ENCODE results near the gene CLEC4F. TPM values are rescaled to one million over a fixed set of nuclear protein-coding genes. Genes with fewer than 3 reads are reported as not detected.

Gene CLEC4F
- total and polyA plus RNA-seq, 10 of the 15 experiments (the other 5 are each of a cell fraction or from before 2014, with no cell fraction given), result 0.03 TPM; not detected in 9

- FAIRE-seq (no peak), ATAC-seq (no peak), DNase-seq (ENCODE audit: low read depth, low spot score) (no peak)
- H2AFZ ChIP-seq (ENCODE audit: control insufficient read depth, low read depth, low read length), result no peak overlapping the region
- H3K36me3 ChIP-seq (ENCODE audit: control insufficient read depth in 2 of 2, insufficient read depth in 2 of 2, low read length in 1 of 2), result no peaks in the 10 kb centered on the region
- TF ChIP-seq GATAD2B (conservative IDR thresholded peaks at IDR 0.05; ENCODE audit: low read depth), result no peak
- TF ChIP-seq YBX1 (IDR thresholded peaks at IDR 0.05), result no peak
- TF ChIP-seq HDAC6 (IDR thresholded peaks at IDR 0.05; ENCODE audit: unreplicated experiment), result no peak
- peak; percentile 70 for TF ChIP-seq SPI1 (IDR thresholded peaks at IDR 0.05; ENCODE audit: borderline replicate concordance, insufficient read depth, low read depth, low read length)
- peak; percentile 35 to 41; a peak in 2 of 4 replicates for TF ChIP-seq IKZF2 (IDR thresholded peaks at IDR 0.05)
- TF ChIP-seq NBN (IDR thresholded peaks at IDR 0.05), result no peak
- TF ChIP-seq YY1 (IDR thresholded peaks at IDR 0.05; ENCODE audit: low read depth, low read length), result no peak
- no peak for TF ChIP-seq ZZZ3 (IDR thresholded peaks at IDR 0.05; ENCODE audit: control insufficient read depth, insufficient read length, low read depth)
- TF ChIP-seq SMAD1 (IDR thresholded peaks at IDR 0.05; ENCODE audit: low read depth, partially characterized antibody), result no peak
- 0 out of 4 replicates have a peak, but pooled peaks of 1 of the 2 experiments have one; percentile 10 for TF ChIP-seq EP300 (IDR thresholded peaks at IDR 0.05; ENCODE audit: borderline replicate concordance in 1 of 2, control insufficient read depth in 1 of 2, low read depth in 2 of 2, low read length in 2 of 2)
- TF ChIP-seq RAD51 (IDR thresholded peaks at IDR 0.05), result no peak
- no peak for TF ChIP-seq POLR2AphosphoS5 (IDR thresholded peaks at IDR 0.05; ENCODE audit: low read length)
- in situ Hi-C loops (cut with MboI), result no loop called here
- ChIA-PET CTCF (interaction anchor here (0.9 to 1.4 kb wide), 6 partner anchors 9 to 96 kb away, joined by 3 to 13 read pairs (median 3); no protein-coding TSS in a partner anchor), SMC1A (ENCODE audit: uncharacterized antibody, unreplicated experiment) (interaction anchor here (0.6 to 0.7 kb wide), 2 partner anchors 18 to 267 kb away, joined by 3 read pairs; no protein-coding TSS in a partner anchor), RAD21 (ENCODE audit: unreplicated experiment) (no interaction called here), POLR2A (no interaction called here)
- H4K20me1 ChIP-seq (ENCODE audit: control insufficient read depth, insufficient read depth), result no peaks in the 10 kb centered on the region
- no peak overlapping the region for H3K4me3 ChIP-seq
- no peaks in the 10 kb centered on the region for H3K9me3 ChIP-seq (replicated peaks; ENCODE audit: control insufficient read depth, insufficient read depth, low read length)
- 0 out of 2 replicates have a peak overlapping the region, but pooled peaks have one; percentile 43 for H3K27ac ChIP-seq (ENCODE audit: control insufficient read depth, insufficient read depth)
- intact Hi-C loops (cut with micrococcal nuclease; ENCODE audit: unreplicated experiment), result no loop called here
- no peaks in the 10 kb centered on the region; a peak in 1 of 4 replicates for H3K27me3 ChIP-seq (replicated peaks in 1 of 2; ENCODE audit: control insufficient read depth in 2 of 2, insufficient read depth in 2 of 2, low read length in 1 of 2)
- H3K4me1 ChIP-seq (ENCODE audit: control insufficient read depth, insufficient read depth, low read length), result peaks cover 9% of the 10 kb centered on the region
- 93% methylated on average over 1 of the region's 1 CpG for WGBS (ENCODE audit: insufficient coverage, insufficient replicate concordance, low lambda C conversion rate, missing lambda C conversion rate)
- BruUV-seq (replicated peaks), result no TSS peak
- H3K4me2 ChIP-seq (ENCODE audit: control insufficient read depth, insufficient read depth), result peak overlapping the region; percentile 52; the same call in 1 of the 2 replicates
- no peaks in the 10 kb centered on the region for H3K79me2 ChIP-seq (ENCODE audit: control insufficient read depth, insufficient read depth, low read length)
- H3K9ac ChIP-seq (ENCODE audit: control insufficient read depth, insufficient read depth, low read length), result no peak overlapping the region
These were observed 32.4 kb upstream of the CLEC4F start for GRCh38 chr2:70852824-70853223.
